Nephron (organoid): ENCODE results near the gene WDR31.

ENCODE experiments used
- H3K27ac Mint-ChIP-seq, 3 experiments: 2 replicates each; pipeline ENCODE4 v1.8.0; 2020; ENCODE audit warnings: mixed read lengths in 3 of 3, mild to moderate bottlenecking in 2 of 3, moderate library complexity in 1 of 3
- H3K27me3 Mint-ChIP-seq: 2 replicates; pipeline ENCODE4 v1.8.0; 2021; ENCODE audit warnings: low read depth, mild to moderate bottlenecking, moderate library complexity, mixed read lengths
- H3K36me3 Mint-ChIP-seq: 2 replicates; pipeline ENCODE4 v1.8.0; 2020; ENCODE audit warnings: low read depth, mixed read lengths
- H3K4me1 Mint-ChIP-seq: 2 replicates; pipeline ENCODE4 v1.8.0; 2020; ENCODE audit warnings: mixed read lengths
- H3K4me3 Mint-ChIP-seq, 3 experiments: 2 replicates each; pipeline ENCODE4 v1.8.0; 2020; ENCODE audit warnings: mild to moderate bottlenecking in 3 of 3, mixed read lengths in 3 of 3, moderate library complexity in 2 of 3
- H3K9me3 Mint-ChIP-seq: 2 replicates; pipeline ENCODE4 v1.8.0; 2020; ENCODE audit warnings: mixed read lengths
- CTCF ChIP-seq, 3 experiments: fragments of 200-600 bp; sonication (generic); IDR thresholded peaks; one replicate each; pipeline ENCODE4 v1.5.0; 2021; ENCODE audit warnings: antibody characterized with exemption in 3 of 3; ENCODE audit not compliant: unreplicated experiment in 3 of 3

The WDR31 gene

DNA sequence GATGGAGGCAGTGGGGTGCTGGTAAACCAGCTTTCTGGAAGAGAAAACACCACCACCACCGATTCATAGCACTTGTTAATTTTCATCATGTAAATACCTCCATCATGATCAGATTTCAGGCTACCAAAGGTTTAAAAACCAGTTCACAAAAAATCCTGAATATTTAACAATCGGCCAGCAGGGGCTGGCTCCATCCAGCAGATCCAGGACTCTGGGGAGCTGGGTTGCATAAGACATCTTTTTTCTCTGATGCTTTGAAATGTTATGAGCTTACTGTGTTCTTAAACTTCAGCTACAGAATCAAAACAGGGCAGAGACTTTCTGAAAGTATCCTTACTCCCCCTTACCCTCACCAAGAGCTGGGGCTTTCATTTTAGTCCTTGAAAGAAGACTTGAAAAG lies 22.3 kb downstream of the WDR31 start:
- no peaks in the 10 kb centered on the region for H3K27me3 Mint-ChIP-seq
- no peak overlapping the region for H3K27ac Mint-ChIP-seq
- H3K4me1 Mint-ChIP-seq, result peaks cover 8% of the 10 kb centered on the region
- TF ChIP-seq CTCF (IDR thresholded peaks at IDR 0.05; ENCODE audit: unreplicated experiment in 3 of 3), result peak in 1 of 3 experiments; percentile 11
- peaks cover 8% of the 10 kb centered on the region for H3K36me3 Mint-ChIP-seq
- H3K9me3 Mint-ChIP-seq, result no peaks in the 10 kb centered on the region
- H3K4me3 Mint-ChIP-seq, result no peak overlapping the region

- H3K4me3 Mint-ChIP-seq, result no peak overlapping the region
- H3K27me3 Mint-ChIP-seq, result no peaks in the 10 kb centered on the region
- H3K4me1 Mint-ChIP-seq, result peaks cover 9% of the 10 kb centered on the region
- no peaks in the 10 kb centered on the region for H3K9me3 Mint-ChIP-seq
- H3K27ac Mint-ChIP-seq, result no peak overlapping the region
- H3K36me3 Mint-ChIP-seq, result peaks cover 8% of the 10 kb centered on the region
- no peak for TF ChIP-seq CTCF (IDR thresholded peaks at IDR 0.05; ENCODE audit: unreplicated experiment in 3 of 3)
Observed at GRCh38 chr9:113316030-113316429, 24.0 kb downstream of the WDR31 start.

DNA sequence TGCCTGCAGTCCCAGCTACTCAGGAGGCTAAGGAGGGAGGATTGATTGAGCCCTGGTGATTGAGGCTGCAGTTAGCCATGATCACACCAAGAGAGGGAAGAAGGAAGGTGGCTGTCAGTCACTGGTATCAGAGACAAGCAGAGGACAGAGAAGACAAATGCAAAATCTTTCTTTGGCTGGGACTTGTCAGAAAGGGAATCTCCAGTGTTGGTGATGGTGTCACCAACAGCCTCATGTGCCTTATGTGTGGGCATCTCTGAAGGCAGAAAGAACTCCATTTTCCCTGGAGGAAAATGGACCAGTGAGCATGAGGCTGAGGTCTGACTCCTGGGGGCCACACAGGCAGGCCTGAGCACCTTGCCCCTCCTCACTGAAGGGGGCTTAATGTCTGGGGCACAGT lies 24.8 kb downstream of the WDR31 start:
- no peak for TF ChIP-seq CTCF (IDR thresholded peaks at IDR 0.05; ENCODE audit: unreplicated experiment in 3 of 3)
- H3K36me3 Mint-ChIP-seq, result peaks cover 8% of the 10 kb centered on the region
- no peaks in the 10 kb centered on the region for H3K27me3 Mint-ChIP-seq
- H3K4me3 Mint-ChIP-seq, result no peak overlapping the region
- H3K9me3 Mint-ChIP-seq, result no peaks in the 10 kb centered on the region
- peaks cover 13% of the 10 kb centered on the region for H3K4me1 Mint-ChIP-seq
- no peak overlapping the region for H3K27ac Mint-ChIP-seq

DNA sequence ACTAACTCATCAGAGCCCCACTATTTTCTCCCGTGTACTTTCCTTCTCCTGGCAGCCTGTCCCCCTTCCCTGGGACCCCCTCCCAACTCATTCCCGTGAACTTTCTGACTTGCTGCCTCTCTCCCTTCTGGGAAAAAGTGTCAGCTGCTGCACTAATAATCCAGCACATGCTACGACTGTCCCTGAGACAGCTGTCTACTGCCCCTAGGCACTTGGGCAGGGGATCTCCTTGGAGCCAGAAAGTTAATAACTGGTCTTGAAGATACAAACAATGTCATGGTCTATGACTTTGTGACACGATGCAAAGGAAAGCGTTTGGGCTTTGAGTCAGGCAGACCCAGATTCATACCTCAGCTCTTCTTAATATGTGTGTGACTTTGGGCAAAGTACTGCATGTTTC lies 26.8 kb downstream of the WDR31 start:
- Mint-ChIP-seq H3K27ac (peak overlapping the region; percentile 28 to 72 (median 45)), H3K36me3 (peaks cover 4% of the 10 kb centered on the region), H3K27me3 (no peaks in the 10 kb centered on the region), H3K9me3 (no peaks in the 10 kb centered on the region), H3K4me1 (peaks cover 18% of the 10 kb centered on the region), H3K4me3 (peak overlapping the region in 1 of 3 experiments; percentile 38)
- TF ChIP-seq CTCF (IDR thresholded peaks at IDR 0.05; ENCODE audit: unreplicated experiment in 3 of 3), result no peak

DNA sequence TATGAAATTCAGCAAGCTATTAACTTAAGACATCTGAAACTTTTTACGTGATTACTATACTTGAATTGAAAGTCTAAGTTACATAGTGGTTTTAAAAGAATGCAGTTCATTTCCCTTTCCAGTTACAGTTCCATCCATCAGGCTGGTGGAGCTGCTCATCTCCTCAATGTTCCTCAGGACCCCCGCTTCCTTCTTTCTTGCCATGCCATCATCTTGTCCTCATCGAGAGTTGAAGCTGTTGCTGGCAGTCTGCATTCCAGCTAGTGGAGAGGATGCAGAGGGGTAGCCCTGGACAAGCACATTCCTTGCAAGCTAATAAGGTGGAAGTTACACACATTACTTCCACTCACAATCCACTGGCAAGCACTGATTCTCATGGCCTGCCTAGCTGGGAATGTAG lies 28.1 kb downstream of the WDR31 start:
- no peak overlapping the region for H3K4me3 Mint-ChIP-seq
- no peak for TF ChIP-seq CTCF (IDR thresholded peaks at IDR 0.05; ENCODE audit: unreplicated experiment in 3 of 3)
- no peaks in the 10 kb centered on the region for H3K36me3 Mint-ChIP-seq
- H3K9me3 Mint-ChIP-seq, result no peaks in the 10 kb centered on the region
- no peak overlapping the region for H3K27ac Mint-ChIP-seq
- H3K27me3 Mint-ChIP-seq, result no peaks in the 10 kb centered on the region
- peaks cover 22% of the 10 kb centered on the region for H3K4me1 Mint-ChIP-seq

DNA sequence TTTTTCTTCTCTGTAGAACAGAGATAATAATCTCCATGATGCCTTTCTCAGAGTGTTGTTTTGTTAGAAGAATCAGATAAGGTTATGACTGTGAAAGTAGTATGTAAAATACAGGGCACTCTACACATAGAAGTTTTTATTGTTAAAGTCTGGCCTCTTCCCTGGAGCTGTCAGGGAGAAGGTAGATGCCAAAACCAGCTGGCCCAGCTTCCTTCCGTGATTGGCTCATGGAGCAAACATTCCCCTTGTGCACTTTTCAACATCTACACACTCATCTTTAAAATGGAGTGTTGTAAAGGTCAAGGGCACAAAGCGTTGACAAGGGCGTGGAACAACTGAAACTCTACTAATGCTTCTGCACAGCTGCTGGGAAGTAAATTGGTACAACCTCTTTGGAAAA lies 29.5 kb downstream of the WDR31 start:
- H3K4me3 Mint-ChIP-seq, result no peak overlapping the region
- no peak for TF ChIP-seq CTCF (IDR thresholded peaks at IDR 0.05; ENCODE audit: unreplicated experiment in 3 of 3)
- no peaks in the 10 kb centered on the region for H3K27me3 Mint-ChIP-seq
- H3K4me1 Mint-ChIP-seq, result peaks cover 22% of the 10 kb centered on the region
- no peak overlapping the region for H3K27ac Mint-ChIP-seq
- no peaks in the 10 kb centered on the region for H3K36me3 Mint-ChIP-seq
- H3K9me3 Mint-ChIP-seq, result no peaks in the 10 kb centered on the region
